Measurements from ENCODE around the gene INO80.

INO80 gene

GRCh38 chr15:41106947-41107346 is 9.1 kb downstream of the INO80 start:
- Histone ChIP-seq H3K27ac (no peak overlapping the region), H3K9me3 (no peaks in the 10 kb centered on the region), H3K4me1 (ENCODE audit: control insufficient read depth in 1 of 2, insufficient read depth in 1 of 2, low read depth in 1 of 2, low read length in 1 of 2) (no peaks in the 10 kb centered on the region), H3K36me3 (peaks cover 6% of the 10 kb centered on the region), H3K4me3 (ENCODE audit: low read depth in 1 of 2, low read length in 1 of 2) (no peak overlapping the region), H3K27me3 (no peaks in the 10 kb centered on the region)
- no peak for TF ChIP-seq CTCF (IDR thresholded peaks at IDR 0.05)

GRCh38 chr15:41105348-41106334 is 10.4 kb downstream of the INO80 start:
- Histone ChIP-seq H3K36me3 (peaks cover 6% of the 10 kb centered on the region), H3K4me1 (ENCODE audit: control insufficient read depth in 1 of 2, insufficient read depth in 1 of 2, low read depth in 1 of 2, low read length in 1 of 2) (no peaks in the 10 kb centered on the region), H3K4me3 (ENCODE audit: low read depth in 1 of 2, low read length in 1 of 2) (no peak overlapping the region), H3K27me3 (no peaks in the 10 kb centered on the region), H3K9me3 (no peaks in the 10 kb centered on the region), H3K27ac (no peak overlapping the region)
- TF ChIP-seq CTCF (IDR thresholded peaks at IDR 0.05), result no peak

GRCh38 chr15:41104234-41104633 is 11.8 kb downstream of the INO80 start:
- Histone ChIP-seq H3K4me3 (ENCODE audit: low read depth in 1 of 2, low read length in 1 of 2) (no peak overlapping the region), H3K27ac (no peak overlapping the region), H3K36me3 (peaks cover 6% of the 10 kb centered on the region), H3K4me1 (ENCODE audit: control insufficient read depth in 1 of 2, insufficient read depth in 1 of 2, low read depth in 1 of 2, low read length in 1 of 2) (no peaks in the 10 kb centered on the region), H3K9me3 (no peaks in the 10 kb centered on the region), H3K27me3 (no peaks in the 10 kb centered on the region)
- no peak for TF ChIP-seq CTCF (IDR thresholded peaks at IDR 0.05)

- H3K4me1 ChIP-seq (ENCODE audit: control insufficient read depth in 1 of 2, insufficient read depth in 1 of 2, low read depth in 1 of 2, low read length in 1 of 2), result no peaks in the 10 kb centered on the region
- no peak overlapping the region for H3K4me3 ChIP-seq (ENCODE audit: low read depth in 1 of 2, low read length in 1 of 2)
- no peak overlapping the region for H3K27ac ChIP-seq
- H3K27me3 ChIP-seq, result no peaks in the 10 kb centered on the region
- H3K9me3 ChIP-seq, result no peaks in the 10 kb centered on the region
- peaks cover 2% of the 10 kb centered on the region for H3K36me3 ChIP-seq
- no peak for TF ChIP-seq CTCF (IDR thresholded peaks at IDR 0.05)
These were observed 13.2 kb downstream of the INO80 start for GRCh38 chr15:41102854-41103253.

- Histone ChIP-seq H3K36me3 (peaks cover 46% of the 10 kb centered on the region), H3K4me3 (ENCODE audit: low read depth in 1 of 2, low read length in 1 of 2) (no peak overlapping the region), H3K9me3 (no peaks in the 10 kb centered on the region), H3K4me1 (ENCODE audit: control insufficient read depth in 1 of 2, insufficient read depth in 1 of 2, low read depth in 1 of 2, low read length in 1 of 2) (no peaks in the 10 kb centered on the region), H3K27ac (no peak overlapping the region), H3K27me3 (no peaks in the 10 kb centered on the region)
- no peak for TF ChIP-seq CTCF (IDR thresholded peaks at IDR 0.05)
These were observed 19.9 kb downstream of the INO80 start for GRCh38 chr15:41096178-41096577.
